Uterus (tissue), 4 donors: ENCODE data around the gene CHMP5. TPM values are rescaled to one million over a fixed set of nuclear protein-coding genes. Genes with fewer than 3 reads are reported as not detected.
A peak's percentile ranks its signal among the peaks of the same experiment; 100 is the strongest.

Experiments
- DNase-seq, 2 donors: peaks; one replicate each; pipeline ENCODE4 v3.0.0-alpha.2; 2019 to 2020
- H3K27ac ChIP-seq, 2 donors: fragments of 200-600 bp; sonication (generic); 1 replicate in 1 of 2; 2 replicates in 1 of 2; pipeline ENCODE4 v1.5.1; 2016 to 2018
- H3K27me3 ChIP-seq, 2 donors: fragments of 200-600 bp; sonication (generic); one replicate each; pipeline ENCODE4 v1.5.1; 2018 to 2019; ENCODE audit warnings: control low read depth in 1 of 2
- H3K36me3 ChIP-seq, 2 donors: fragments of 200-600 bp; sonication (generic); one replicate each; pipeline ENCODE4 v1.5.1; 2019; ENCODE audit warnings: control low read depth in 1 of 2
- H3K4me1 ChIP-seq, 2 donors: fragments of 200-600 bp; sonication (generic); one replicate each; pipeline ENCODE4 v1.5.1; 2018 to 2019; ENCODE audit warnings: control low read depth in 1 of 2
- H3K4me3 ChIP-seq, 2 donors: fragments of 200-600 bp; sonication (generic); 1 replicate in 1 of 2; 2 replicates in 1 of 2; pipeline ENCODE4 v1.5.1; 2018 to 2019; ENCODE audit warnings: mild to moderate bottlenecking in 1 of 2
- H3K9me3 ChIP-seq, 2 donors: fragments of 200-600 bp; sonication (generic); one replicate each; pipeline ENCODE4 v1.5.1; 2019; ENCODE audit warnings: control low read depth in 1 of 2
- POLR2A ChIP-seq, 2 donors: fragments of 450-650 bp; IDR thresholded peaks; one replicate each; pipeline ENCODE4 v1.6.1; 2016; ENCODE audit warnings: antibody characterized with exemption in 2 of 2, mild to moderate bottlenecking in 1 of 2, moderate library complexity in 1 of 2
- intact Hi-C: fragments of 100-400 bp; cut with DNase I; formaldehyde crosslinking; loops from one replicate; pipeline ENCODE4 v1.15.1; 2023; ENCODE audit warnings: low total_unique reads
- total RNA-seq, 4 donors: library from RNA; depleted of rRNA in 3 of 4; stranded (reverse); fragments of >200 nt in 3 of 4; gene quantifications; one replicate each; pipeline versions ENCODE4 v1.1.0 to v1.2.4, GENCODE V29; 2014 to 2023
- TF ChIP-seq, protein P1 (sequence below), 4 experiments: fragments of 200-600 bp in 2 of 4; fragments of 450-650 bp in 2 of 4; sonication (generic) in 2 of 4; IDR thresholded peaks; one replicate each; pipeline ENCODE4 v1.5.1; 2016 to 2019; ENCODE audit warnings: antibody characterized with exemption in 4 of 4, mild to moderate bottlenecking in 2 of 4, moderate library complexity in 1 of 4
- donor health status: DM: yes; HTN: yes; CAD: no.

Gene CHMP5
- total RNA-seq, 4 donors from 2014 or later = 53.5 to 91.7 (median 61.7) TPM

DNA sequence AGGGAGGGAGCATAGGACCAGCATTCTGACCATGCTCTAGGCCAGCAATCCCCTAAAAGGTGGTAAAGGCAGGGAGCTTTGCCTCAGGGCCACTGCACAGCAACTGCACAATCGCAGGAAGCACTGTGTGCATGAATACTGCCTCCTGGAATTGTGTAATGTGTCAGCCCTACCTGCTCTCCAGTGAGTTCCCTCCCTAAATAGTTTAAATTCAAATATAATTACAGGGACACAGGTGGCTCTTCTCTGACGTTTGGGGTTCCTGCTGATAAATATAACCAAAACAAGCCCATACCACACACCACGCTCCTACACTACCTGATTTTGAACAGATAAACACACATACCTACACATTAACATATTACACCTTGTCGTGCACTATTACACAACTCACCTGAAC lies 9.4 kb upstream of the CHMP5 start:
- H3K4me1 ChIP-seq = no peaks in the 10 kb centered on the region
- TF ChIP-seq, protein P1, sequence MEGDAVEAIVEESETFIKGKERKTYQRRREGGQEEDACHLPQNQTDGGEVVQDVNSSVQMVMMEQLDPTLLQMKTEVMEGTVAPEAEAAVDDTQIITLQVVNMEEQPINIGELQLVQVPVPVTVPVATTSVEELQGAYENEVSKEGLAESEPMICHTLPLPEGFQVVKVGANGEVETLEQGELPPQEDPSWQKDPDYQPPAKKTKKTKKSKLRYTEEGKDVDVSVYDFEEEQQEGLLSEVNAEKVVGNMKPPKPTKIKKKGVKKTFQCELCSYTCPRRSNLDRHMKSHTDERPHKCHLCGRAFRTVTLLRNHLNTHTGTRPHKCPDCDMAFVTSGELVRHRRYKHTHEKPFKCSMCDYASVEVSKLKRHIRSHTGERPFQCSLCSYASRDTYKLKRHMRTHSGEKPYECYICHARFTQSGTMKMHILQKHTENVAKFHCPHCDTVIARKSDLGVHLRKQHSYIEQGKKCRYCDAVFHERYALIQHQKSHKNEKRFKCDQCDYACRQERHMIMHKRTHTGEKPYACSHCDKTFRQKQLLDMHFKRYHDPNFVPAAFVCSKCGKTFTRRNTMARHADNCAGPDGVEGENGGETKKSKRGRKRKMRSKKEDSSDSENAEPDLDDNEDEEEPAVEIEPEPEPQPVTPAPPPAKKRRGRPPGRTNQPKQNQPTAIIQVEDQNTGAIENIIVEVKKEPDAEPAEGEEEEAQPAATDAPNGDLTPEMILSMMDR (IDR thresholded peaks at IDR 0.05) = no peak
- no peak for TF ChIP-seq POLR2A (IDR thresholded peaks at IDR 0.05)
- H3K27me3 ChIP-seq = no peaks in the 10 kb centered on the region
- H3K27ac ChIP-seq = no peak overlapping the region
- DNase-seq = no peak
- no peaks in the 10 kb centered on the region for H3K9me3 ChIP-seq
- intact Hi-C loops = no loop called here
- H3K36me3 ChIP-seq = no peaks in the 10 kb centered on the region
- H3K4me3 ChIP-seq = no peak overlapping the region

DNA sequence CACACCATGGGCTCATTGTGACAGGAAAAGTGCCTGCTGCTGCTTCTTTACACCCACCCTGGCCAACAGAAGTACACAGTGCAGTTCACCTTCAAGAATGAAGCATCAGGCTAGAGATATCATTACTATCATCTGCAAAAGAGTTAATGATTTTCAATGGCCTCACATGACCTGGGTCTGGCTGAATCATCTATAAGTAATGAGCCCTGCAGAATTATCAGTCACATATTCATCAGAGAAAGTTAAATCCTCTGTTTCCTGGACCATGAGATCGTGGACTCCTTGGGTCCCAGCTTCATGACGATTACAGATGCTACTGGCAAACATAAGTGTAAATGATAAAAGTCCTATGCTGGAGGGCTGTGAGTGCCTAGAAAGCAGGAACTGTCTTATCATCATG lies 8.6 kb upstream of the CHMP5 start:
- Histone ChIP-seq H3K4me1 (no peaks in the 10 kb centered on the region), H3K9me3 (no peaks in the 10 kb centered on the region), H3K27me3 (no peaks in the 10 kb centered on the region), H3K4me3 (no peak overlapping the region), H3K36me3 (no peaks in the 10 kb centered on the region), H3K27ac (no peak overlapping the region)
- DNase-seq = no peak
- intact Hi-C loops = no loop called here
- TF ChIP-seq, protein P1 (IDR thresholded peaks at IDR 0.05) = no peak
- no peak for TF ChIP-seq POLR2A (IDR thresholded peaks at IDR 0.05)

DNA sequence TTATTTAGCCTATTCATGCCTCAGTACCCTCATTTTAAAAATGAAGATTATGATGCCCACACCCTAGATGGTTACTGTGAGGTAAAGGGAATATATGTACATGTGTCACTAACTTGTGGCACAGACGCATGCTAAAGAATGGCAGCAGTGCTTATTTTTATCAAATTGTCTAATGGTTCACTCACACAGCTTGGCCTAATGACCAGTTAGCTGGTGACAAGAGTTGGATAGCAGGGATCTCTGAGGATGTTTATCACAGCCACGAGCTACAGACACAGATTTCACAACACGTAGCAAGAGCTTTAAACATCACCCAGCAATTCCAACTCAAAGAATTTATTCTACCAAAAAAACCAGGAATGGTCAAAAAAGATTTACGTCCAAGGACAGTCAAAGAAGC lies 7.6 kb upstream of the CHMP5 start:
- TF ChIP-seq, protein P1 (IDR thresholded peaks at IDR 0.05) = no peak
- TF ChIP-seq POLR2A (IDR thresholded peaks at IDR 0.05) = no peak

DNA sequence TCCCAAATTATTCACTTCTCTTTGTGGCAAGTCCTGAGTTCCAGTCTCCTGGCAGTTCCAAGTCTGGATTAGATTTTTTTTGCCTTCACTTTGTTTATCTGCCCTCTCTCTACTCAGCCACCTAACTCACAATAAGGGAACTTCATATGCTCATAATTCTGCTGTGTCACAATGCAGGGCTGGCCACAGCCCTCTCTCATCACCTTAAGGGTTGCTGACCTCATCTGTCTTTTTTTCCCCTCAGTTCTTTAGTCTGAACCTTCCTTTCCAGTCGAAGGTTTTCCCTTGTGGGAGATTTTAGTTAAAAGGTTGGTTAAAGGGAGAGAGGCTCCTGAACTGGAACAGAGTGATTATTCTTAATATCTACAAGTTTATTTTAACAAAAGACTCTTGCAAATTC lies 4.5 kb upstream of the CHMP5 start:
- Histone ChIP-seq H3K9me3 (no peaks in the 10 kb centered on the region), H3K36me3 (no peaks in the 10 kb centered on the region), H3K27me3 (no peaks in the 10 kb centered on the region), H3K4me3 (no peak overlapping the region), H3K4me1 (peaks cover 2 to 7% of the 10 kb centered on the region in 2 donors), H3K27ac (no peak overlapping the region)
- TF ChIP-seq, protein P1 (IDR thresholded peaks at IDR 0.05) = no peak
- no peak for TF ChIP-seq POLR2A (IDR thresholded peaks at IDR 0.05)
- no peak for DNase-seq
- intact Hi-C loops = no loop called here

More for the DNA sequence above, 7.6 kb upstream of the CHMP5 start:
- intact Hi-C loops = no loop called here
- H3K4me1 ChIP-seq = no peaks in the 10 kb centered on the region
- no peaks in the 10 kb centered on the region for H3K27me3 ChIP-seq
- no peak overlapping the region for H3K4me3 ChIP-seq
- DNase-seq = no peak
- no peaks in the 10 kb centered on the region for H3K9me3 ChIP-seq
- H3K27ac ChIP-seq = no peak overlapping the region
- H3K36me3 ChIP-seq = no peaks in the 10 kb centered on the region

DNA sequence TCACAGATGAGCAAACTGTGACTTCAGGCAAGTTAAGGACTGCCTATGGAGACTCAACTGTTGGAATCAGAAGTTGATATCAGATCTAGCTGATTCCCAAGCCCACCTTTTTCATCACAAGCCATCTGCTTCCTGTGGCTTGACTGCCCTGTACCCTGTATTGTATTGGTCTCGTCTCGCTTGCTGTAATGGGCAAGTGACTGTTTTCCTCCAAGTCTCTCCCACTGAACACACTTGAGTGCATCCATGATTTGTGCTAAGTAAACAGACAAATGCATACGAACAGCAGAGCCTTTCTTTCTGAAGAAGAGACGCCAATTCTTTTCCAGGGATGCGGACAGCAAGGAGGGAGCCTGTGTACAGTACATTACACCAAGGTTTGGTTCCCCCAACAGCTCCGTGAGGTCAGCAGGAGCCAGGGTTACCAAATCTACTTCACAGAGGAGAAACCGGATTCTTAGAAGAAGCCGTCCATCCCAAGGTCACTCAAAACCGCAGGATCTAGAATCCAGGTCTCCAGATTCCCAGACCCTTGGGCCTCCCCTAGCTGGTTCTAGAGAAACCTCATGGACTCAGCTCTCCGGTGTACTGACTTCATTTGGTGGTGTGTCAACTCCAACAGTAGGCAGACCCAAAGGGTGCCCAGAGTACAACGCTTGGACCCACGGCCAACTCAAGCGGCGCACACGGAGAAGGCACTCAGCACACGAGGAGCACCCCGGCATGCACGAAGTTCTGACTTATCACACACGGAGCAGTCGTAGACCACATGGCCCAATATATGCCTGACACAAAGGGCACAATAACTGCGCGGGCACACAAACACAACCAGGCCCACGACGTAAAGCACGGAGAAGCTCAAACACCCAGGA lies 1.5 kb upstream of the CHMP5 start:
- no peaks in the 10 kb centered on the region for H3K27me3 ChIP-seq
- peak overlapping the region; percentile 87 to 99 for H3K4me3 ChIP-seq
- intact Hi-C loops = no loop called here
- no peak for TF ChIP-seq POLR2A (IDR thresholded peaks at IDR 0.05)
- TF ChIP-seq, protein P1 (IDR thresholded peaks at IDR 0.05) = no peak
- peaks cover 9 to 13% of the 10 kb centered on the region in 2 donors for H3K4me1 ChIP-seq
- peak in 1 of 2 donors; percentile 22 for DNase-seq
- H3K27ac ChIP-seq = peak overlapping the region; percentile 91
- no peaks in the 10 kb centered on the region for H3K9me3 ChIP-seq
- H3K36me3 ChIP-seq = no peaks in the 10 kb centered on the region
